Measurements from ENCODE around the gene CFAP20DC. TPM values are rescaled to one million over a fixed set of nuclear protein-coding genes. Genes with fewer than 3 reads are reported as not detected.

Gene CFAP20DC
- total RNA-seq, 4 donors from 2014 or later = 0.13 to 1.6 (median 0.35) TPM; not detected in 1

DNA sequence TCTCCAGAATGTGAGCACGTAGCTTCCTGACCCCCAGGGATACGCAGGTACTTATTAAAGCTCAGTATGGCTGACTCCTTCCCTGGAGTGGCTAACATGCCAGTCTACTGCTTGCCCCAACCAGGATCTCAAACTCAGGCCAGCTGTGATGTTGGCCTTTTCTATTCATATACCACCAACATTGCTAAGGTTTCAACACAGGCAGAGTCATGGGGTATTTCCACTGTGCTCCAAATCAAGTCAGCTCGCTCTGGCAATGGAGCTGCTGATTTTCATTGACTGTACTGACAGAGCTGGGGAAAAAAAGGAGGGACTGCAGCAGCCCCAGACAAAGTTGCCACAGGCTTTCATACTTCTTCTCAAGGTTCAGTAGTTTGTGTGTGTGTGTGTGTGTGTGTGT lies 87.0 kb downstream of the CFAP20DC start:
- Histone ChIP-seq H3K27ac (no peak overlapping the region), H3K4me3 (no peak overlapping the region), H3K9me3 (peaks cover 0 to 4% (median 0%) of the 10 kb centered on the region in 3 donors), H3K27me3 (no peaks in the 10 kb centered on the region), H3K36me3 (no peaks in the 10 kb centered on the region), H3K4me1 (peaks cover 0 to 6% (median 3%) of the 10 kb centered on the region in 3 donors)
- WGBS, 2 donors (ENCODE audit: low coverage in 1 of 2) = 94 to 100% methylated on average over 1 to 2 of the region's 3 CpGs
- TF ChIP-seq POLR2AphosphoS5 (IDR thresholded peaks at IDR 0.05) = no peak
- TF ChIP-seq EP300 (IDR thresholded peaks at IDR 0.05) = no peak
- no peak for TF ChIP-seq CTCF (IDR thresholded peaks at IDR 0.05)
- TF ChIP-seq POLR2A (IDR thresholded peaks at IDR 0.05) = no peak
- no peak for ATAC-seq

GRCh38 chr3:58962040-58962651 lies 87.7 kb downstream of the CFAP20DC start:
- H3K4me3 ChIP-seq = no peak overlapping the region
- H3K36me3 ChIP-seq = no peaks in the 10 kb centered on the region
- ATAC-seq = no peak
- H3K27me3 ChIP-seq = no peaks in the 10 kb centered on the region
- no peaks in the 10 kb centered on the region for H3K9me3 ChIP-seq
- WGBS, 2 donors (ENCODE audit: low coverage in 1 of 2) = 58 to 60% methylated on average over 2 of the region's 2 CpGs
- H3K4me1 ChIP-seq = peaks cover 0 to 6% (median 3%) of the 10 kb centered on the region in 3 donors
- TF ChIP-seq CTCF (IDR thresholded peaks at IDR 0.05) (no peak), POLR2AphosphoS5 (IDR thresholded peaks at IDR 0.05) (no peak), EP300 (IDR thresholded peaks at IDR 0.05) (no peak), POLR2A (IDR thresholded peaks at IDR 0.05) (no peak)
- no peak overlapping the region for H3K27ac ChIP-seq

DNA sequence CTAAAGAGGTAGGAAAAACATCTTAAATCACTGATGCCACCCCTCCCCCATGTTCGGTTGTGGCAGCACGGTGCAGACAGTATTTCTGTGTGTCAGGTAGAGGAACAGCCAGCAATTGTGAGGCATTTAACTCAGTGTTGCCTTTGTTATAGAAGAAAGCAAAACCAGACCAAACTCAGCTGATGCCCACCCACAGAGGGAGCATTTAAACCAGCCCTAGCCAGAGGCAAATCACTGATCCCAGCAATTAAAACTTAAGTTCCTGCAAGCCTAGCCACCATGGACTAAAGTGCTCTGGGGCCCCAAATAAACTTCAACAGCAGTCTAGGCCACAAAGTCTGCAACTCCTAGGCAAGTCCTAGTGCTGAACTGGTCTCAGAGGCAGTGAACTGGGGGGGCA lies 94.5 kb downstream of the CFAP20DC start:
- no peak overlapping the region for H3K27ac ChIP-seq
- no peak overlapping the region for H3K4me3 ChIP-seq
- H3K4me1 ChIP-seq = no peaks in the 10 kb centered on the region
- no peaks in the 10 kb centered on the region for H3K9me3 ChIP-seq
- WGBS, 2 donors (ENCODE audit: low coverage in 1 of 2) = 59 to 63% methylated on average over 2 of the region's 2 CpGs
- no peak for ATAC-seq
- H3K27me3 ChIP-seq = no peaks in the 10 kb centered on the region
- TF ChIP-seq POLR2AphosphoS5 (IDR thresholded peaks at IDR 0.05) = no peak
- no peak for TF ChIP-seq CTCF (IDR thresholded peaks at IDR 0.05)
- no peak for TF ChIP-seq EP300 (IDR thresholded peaks at IDR 0.05)
- TF ChIP-seq POLR2A (IDR thresholded peaks at IDR 0.05) = no peak
- H3K36me3 ChIP-seq = no peaks in the 10 kb centered on the region

DNA sequence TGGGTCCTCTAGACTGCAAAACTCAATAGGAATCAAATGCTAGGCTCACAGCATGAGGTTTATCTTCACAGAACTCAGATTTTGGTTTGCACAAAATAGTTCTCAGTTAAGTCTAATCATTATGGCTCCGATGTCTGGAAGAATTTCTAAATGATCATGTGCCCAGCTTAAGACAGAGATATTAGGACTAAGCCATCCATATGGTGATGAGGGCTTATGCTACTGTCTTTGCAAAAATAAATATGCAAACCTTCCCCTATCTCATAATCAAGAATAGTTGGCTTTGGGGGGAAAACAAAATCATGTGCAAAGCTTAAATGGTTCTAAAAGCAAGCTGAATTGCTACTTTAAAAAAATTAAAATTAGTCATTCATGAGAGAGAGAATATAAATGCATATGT lies 96.5 kb downstream of the CFAP20DC start:
- H3K36me3 ChIP-seq = no peaks in the 10 kb centered on the region
- H3K9me3 ChIP-seq = no peaks in the 10 kb centered on the region
- H3K4me3 ChIP-seq = no peak overlapping the region
- 83 to 100% methylated on average over 1 of the region's 1 CpG for WGBS, 2 donors (ENCODE audit: low coverage in 1 of 2)
- H3K27me3 ChIP-seq = no peaks in the 10 kb centered on the region
- no peaks in the 10 kb centered on the region for H3K4me1 ChIP-seq
- TF ChIP-seq EP300 (IDR thresholded peaks at IDR 0.05) = no peak
- no peak for TF ChIP-seq POLR2AphosphoS5 (IDR thresholded peaks at IDR 0.05)
- TF ChIP-seq CTCF (IDR thresholded peaks at IDR 0.05) = no peak
- TF ChIP-seq POLR2A (IDR thresholded peaks at IDR 0.05) = no peak
- no peak for ATAC-seq
- H3K27ac ChIP-seq = no peak overlapping the region

GRCh38 chr3:58952128-58952917 lies 97.5 kb downstream of the CFAP20DC start:
- ATAC-seq = no peak
- no peaks in the 10 kb centered on the region for H3K9me3 ChIP-seq
- TF ChIP-seq POLR2AphosphoS5 (IDR thresholded peaks at IDR 0.05) (no peak), CTCF (IDR thresholded peaks at IDR 0.05) (no peak), EP300 (IDR thresholded peaks at IDR 0.05) (no peak), POLR2A (IDR thresholded peaks at IDR 0.05) (no peak)
- WGBS, 2 donors (ENCODE audit: low coverage in 1 of 2) = 70 to 73% methylated on average over 2 to 4 of the region's 4 CpGs
- H3K36me3 ChIP-seq = no peaks in the 10 kb centered on the region
- no peaks in the 10 kb centered on the region for H3K27me3 ChIP-seq
- H3K4me1 ChIP-seq = no peaks in the 10 kb centered on the region
- H3K4me3 ChIP-seq = no peak overlapping the region
- no peak overlapping the region for H3K27ac ChIP-seq

Data from gastroesophageal sphincter (tissue), 4 donors.